ENCODE data around the gene PARD3B. TPM values are rescaled to one million over a fixed set of nuclear protein-coding genes. Genes with fewer than 3 reads are reported as not detected.

Gene PARD3B
- total and polyA plus RNA-seq, 8 donors, result 18.5 to 24.6 (median 21.1) TPM

DNA sequence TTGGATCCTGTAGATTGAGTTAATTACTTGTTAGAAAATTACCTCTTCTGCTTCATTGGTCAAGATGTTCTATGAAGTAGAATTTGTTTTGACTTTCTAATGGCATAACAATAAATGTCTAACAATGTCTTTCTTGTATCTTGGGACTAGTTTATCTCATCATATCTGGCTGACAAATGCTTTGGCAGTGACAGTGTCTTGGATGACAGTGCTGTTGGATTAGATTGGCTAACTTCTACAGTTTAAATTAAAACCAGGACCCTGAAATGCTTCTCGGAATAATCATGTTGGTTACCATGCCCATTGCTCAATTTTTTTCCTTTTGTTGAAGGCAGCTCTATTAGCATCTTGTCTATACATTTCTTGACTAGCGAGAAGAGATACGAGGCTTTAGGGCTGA, 176.9 kb downstream of the PARD3B start:
- no peak for DNase-seq
- ATAC-seq, result no peak
- TF ChIP-seq, protein P1, sequence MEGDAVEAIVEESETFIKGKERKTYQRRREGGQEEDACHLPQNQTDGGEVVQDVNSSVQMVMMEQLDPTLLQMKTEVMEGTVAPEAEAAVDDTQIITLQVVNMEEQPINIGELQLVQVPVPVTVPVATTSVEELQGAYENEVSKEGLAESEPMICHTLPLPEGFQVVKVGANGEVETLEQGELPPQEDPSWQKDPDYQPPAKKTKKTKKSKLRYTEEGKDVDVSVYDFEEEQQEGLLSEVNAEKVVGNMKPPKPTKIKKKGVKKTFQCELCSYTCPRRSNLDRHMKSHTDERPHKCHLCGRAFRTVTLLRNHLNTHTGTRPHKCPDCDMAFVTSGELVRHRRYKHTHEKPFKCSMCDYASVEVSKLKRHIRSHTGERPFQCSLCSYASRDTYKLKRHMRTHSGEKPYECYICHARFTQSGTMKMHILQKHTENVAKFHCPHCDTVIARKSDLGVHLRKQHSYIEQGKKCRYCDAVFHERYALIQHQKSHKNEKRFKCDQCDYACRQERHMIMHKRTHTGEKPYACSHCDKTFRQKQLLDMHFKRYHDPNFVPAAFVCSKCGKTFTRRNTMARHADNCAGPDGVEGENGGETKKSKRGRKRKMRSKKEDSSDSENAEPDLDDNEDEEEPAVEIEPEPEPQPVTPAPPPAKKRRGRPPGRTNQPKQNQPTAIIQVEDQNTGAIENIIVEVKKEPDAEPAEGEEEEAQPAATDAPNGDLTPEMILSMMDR (IDR thresholded peaks at IDR 0.05), result no peak
- no peaks in the 10 kb centered on the region for H3K4me1 ChIP-seq
- no peaks in the 10 kb centered on the region for H3K36me3 ChIP-seq
- H3K27me3 ChIP-seq, result no peaks in the 10 kb centered on the region
- intact Hi-C loops (cut with DNase I), result no loop called here
- no peaks in the 10 kb centered on the region for H3K9me3 ChIP-seq
- no peak overlapping the region for H3K4me3 ChIP-seq
- no peak overlapping the region for H3K27ac ChIP-seq

DNA sequence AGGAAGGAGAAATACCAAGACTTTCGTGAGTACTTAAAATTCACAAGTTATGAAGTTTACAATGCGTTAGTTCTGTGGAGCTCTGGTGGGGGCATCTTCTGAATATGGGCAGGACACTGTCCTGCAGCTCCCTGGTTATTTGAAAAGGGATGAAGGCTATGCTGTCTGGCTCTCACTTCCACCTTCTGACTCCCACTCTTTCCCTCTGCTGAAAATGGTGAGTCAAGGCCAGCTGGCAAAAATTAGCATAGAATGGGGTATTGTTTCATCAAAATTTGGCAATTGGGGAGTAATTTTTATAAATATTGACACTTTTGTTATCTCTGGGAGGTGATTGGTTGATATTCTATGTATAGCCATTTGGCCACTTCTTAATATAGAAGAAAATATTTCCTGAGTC, 177.4 kb downstream of the PARD3B start:
- Histone ChIP-seq H3K4me1 (no peaks in the 10 kb centered on the region), H3K27ac (no peak overlapping the region), H3K9me3 (no peaks in the 10 kb centered on the region), H3K36me3 (no peaks in the 10 kb centered on the region), H3K4me3 (no peak overlapping the region), H3K27me3 (no peaks in the 10 kb centered on the region)
- intact Hi-C loops (cut with DNase I), result no loop called here
- TF ChIP-seq, protein P1 (IDR thresholded peaks at IDR 0.05), result no peak
- DNase-seq (no peak), ATAC-seq (no peak)

DNA sequence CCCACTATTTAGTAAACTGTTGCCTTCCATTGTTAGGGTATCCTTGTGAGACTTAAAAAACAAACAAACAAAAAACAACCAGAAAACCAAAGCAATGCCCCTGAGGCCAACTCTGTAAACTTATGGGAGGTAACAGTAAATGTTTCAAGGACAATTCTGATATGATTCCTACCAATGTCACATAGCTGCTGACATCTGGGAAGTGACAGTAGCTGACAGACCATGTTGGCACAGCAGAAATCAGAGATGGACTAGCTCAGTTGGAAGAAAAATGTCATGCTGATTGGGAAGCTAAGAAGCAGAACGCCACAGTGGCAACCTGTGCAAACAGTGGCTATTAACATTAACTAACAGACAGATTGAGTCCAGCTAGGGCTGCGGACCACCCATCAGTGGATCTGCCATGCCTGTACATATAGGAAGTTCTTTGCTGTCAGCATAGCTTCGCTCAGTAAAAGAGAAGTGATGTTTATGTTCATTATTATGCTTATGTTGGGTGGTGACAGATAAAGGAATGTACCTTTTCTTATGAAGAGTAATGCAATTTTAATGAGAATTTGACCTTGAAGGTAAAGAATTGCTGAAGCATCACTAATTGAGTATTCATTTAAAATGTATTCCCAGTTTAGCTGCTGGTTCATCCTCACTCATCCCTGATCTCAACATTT, 180.6 kb downstream of the PARD3B start:
- intact Hi-C loops (cut with DNase I), result no loop called here
- no peak overlapping the region for H3K27ac ChIP-seq
- DNase-seq, result no peak
- no peaks in the 10 kb centered on the region for H3K9me3 ChIP-seq
- no peaks in the 10 kb centered on the region for H3K27me3 ChIP-seq
- no peaks in the 10 kb centered on the region for H3K4me1 ChIP-seq
- no peaks in the 10 kb centered on the region for H3K36me3 ChIP-seq
- TF ChIP-seq, protein P1 (IDR thresholded peaks at IDR 0.05), result no peak
- no peak for ATAC-seq
- H3K4me3 ChIP-seq, result no peak overlapping the region

DNA sequence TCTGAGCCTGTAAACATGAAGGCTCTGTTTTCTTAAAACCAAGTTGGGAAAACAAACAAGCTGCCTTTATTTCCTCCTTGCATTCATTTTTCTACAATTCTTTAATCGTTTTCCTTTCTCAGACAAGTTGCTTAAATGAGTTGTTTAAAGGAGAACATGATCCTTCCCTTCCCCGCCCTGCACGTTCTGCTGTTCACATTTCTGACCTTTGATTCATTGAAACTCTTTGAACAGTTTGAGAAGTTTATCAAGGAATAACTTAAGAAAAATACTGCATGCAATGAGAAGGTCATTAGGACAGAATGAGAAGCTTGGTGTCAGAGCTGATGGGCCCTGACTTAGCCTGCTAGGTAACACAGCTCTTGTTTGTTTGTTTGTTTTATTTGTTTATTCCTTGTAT, 181.6 kb downstream of the PARD3B start:
- no peaks in the 10 kb centered on the region for H3K36me3 ChIP-seq
- intact Hi-C loops (cut with DNase I), result no loop called here
- no peak overlapping the region for H3K4me3 ChIP-seq
- ATAC-seq (no peak), DNase-seq (no peak)
- no peaks in the 10 kb centered on the region for H3K27me3 ChIP-seq
- no peaks in the 10 kb centered on the region for H3K9me3 ChIP-seq
- TF ChIP-seq, protein P1 (IDR thresholded peaks at IDR 0.05), result no peak
- no peak overlapping the region for H3K27ac ChIP-seq
- H3K4me1 ChIP-seq, result peaks cover 0 to 1% of the 10 kb centered on the region in 2 donors

DNA sequence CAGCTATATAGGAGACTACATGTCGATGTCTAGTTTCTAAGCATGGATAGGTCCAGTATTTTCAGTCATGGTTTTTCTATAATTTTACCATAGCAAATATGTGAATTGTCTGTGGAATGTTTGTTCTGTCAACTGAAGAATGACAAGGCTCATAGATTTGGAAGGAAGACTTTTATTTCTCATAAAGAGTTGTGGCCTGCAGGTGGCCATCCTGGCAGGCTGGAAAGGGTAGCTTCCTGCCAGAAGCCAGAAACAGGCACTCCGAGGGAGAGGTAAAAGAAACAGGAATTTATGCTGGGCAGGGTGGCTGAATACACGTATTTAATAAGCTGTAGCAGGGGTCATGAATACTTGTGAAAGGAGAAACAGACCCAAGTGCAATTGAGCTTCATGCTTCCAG, 182.1 kb downstream of the PARD3B start:
- Histone ChIP-seq H3K4me3 (no peak overlapping the region), H3K27ac (no peak overlapping the region), H3K4me1 (peaks cover 0 to 5% of the 10 kb centered on the region in 2 donors), H3K36me3 (no peaks in the 10 kb centered on the region), H3K9me3 (no peaks in the 10 kb centered on the region), H3K27me3 (no peaks in the 10 kb centered on the region)
- TF ChIP-seq, protein P1 (IDR thresholded peaks at IDR 0.05), result no peak
- no peak for DNase-seq
- ATAC-seq, result no peak
- intact Hi-C loops (cut with DNase I), result no loop called here
